ENCODE measurements around the gene DNAH17.

The DNAH17 gene

GRCh38 chr17:78460951-78461798, 116.0 kb downstream of the DNAH17 start:
- no peaks in the 10 kb centered on the region for H3K4me1 ChIP-seq (ENCODE audit: control insufficient read depth in 1 of 2, insufficient read depth in 2 of 2, low read length in 2 of 2)
- no peak overlapping the region for H3K27ac ChIP-seq (ENCODE audit: low read length)

DNA sequence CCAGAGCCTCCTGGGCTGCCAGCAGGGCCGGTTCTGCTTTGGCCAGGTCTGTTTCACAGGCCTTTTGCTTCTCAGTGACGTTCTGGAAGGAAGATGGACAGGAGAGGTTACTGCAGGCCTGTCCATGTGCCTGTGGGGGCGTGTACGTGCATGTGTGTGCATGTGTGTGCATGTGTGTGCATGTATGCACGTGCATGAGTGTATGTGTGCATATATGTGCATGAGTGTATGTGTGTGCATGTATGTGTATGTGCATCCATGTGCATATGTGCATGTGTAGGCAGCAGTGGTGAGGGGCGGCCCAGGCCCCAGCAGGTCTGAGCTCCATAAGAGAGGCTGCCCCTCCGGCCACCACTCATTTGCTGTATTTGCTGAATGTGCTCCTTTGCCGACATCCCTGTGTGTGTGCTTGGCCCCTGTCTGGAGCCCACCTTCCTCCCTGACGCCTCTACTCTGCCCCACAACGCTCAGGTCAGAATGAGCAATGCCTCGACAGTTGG, 117.0 kb downstream of the DNAH17 start:
- Histone ChIP-seq H3K27me3 (ENCODE audit: low read depth, low read length) (no peaks in the 10 kb centered on the region), H3K36me3 (ENCODE audit: control insufficient read depth in 1 of 2, insufficient read depth in 2 of 2, low read length in 2 of 2) (no peaks in the 10 kb centered on the region), H3K4me1 (ENCODE audit: control insufficient read depth in 1 of 2, insufficient read depth in 2 of 2, low read length in 2 of 2) (no peaks in the 10 kb centered on the region), H3K27ac (ENCODE audit: low read length) (no peak overlapping the region), H3K4me3 (ENCODE audit: low read depth in 1 of 2, low read length in 2 of 2) (no peak overlapping the region), H3K9me3 (ENCODE audit: control insufficient read depth in 1 of 2, low read length in 2 of 2) (no peaks in the 10 kb centered on the region)

More at GRCh38 chr17:78460951-78461798, 116.0 kb downstream of the DNAH17 start:
- H3K27me3 ChIP-seq (ENCODE audit: low read depth, low read length): no peaks in the 10 kb centered on the region
- H3K9me3 ChIP-seq (ENCODE audit: control insufficient read depth in 1 of 2, low read length in 2 of 2): no peaks in the 10 kb centered on the region
- no peaks in the 10 kb centered on the region for H3K36me3 ChIP-seq (ENCODE audit: control insufficient read depth in 1 of 2, insufficient read depth in 2 of 2, low read length in 2 of 2)
- H3K4me3 ChIP-seq (ENCODE audit: low read depth in 1 of 2, low read length in 2 of 2): no peak overlapping the region

GRCh38 chr17:78459696-78460095, 117.5 kb downstream of the DNAH17 start:
- H3K27me3 ChIP-seq (ENCODE audit: low read depth, low read length): no peaks in the 10 kb centered on the region
- no peaks in the 10 kb centered on the region for H3K9me3 ChIP-seq (ENCODE audit: control insufficient read depth in 1 of 2, low read length in 2 of 2)
- no peak overlapping the region for H3K27ac ChIP-seq (ENCODE audit: low read length)
- H3K4me3 ChIP-seq (ENCODE audit: low read depth in 1 of 2, low read length in 2 of 2): no peak overlapping the region
- no peaks in the 10 kb centered on the region for H3K4me1 ChIP-seq (ENCODE audit: control insufficient read depth in 1 of 2, insufficient read depth in 2 of 2, low read length in 2 of 2)
- H3K36me3 ChIP-seq (ENCODE audit: control insufficient read depth in 1 of 2, insufficient read depth in 2 of 2, low read length in 2 of 2): no peaks in the 10 kb centered on the region

GRCh38 chr17:78458736-78459335, 118.4 kb downstream of the DNAH17 start:
- Histone ChIP-seq H3K4me3 (ENCODE audit: low read depth in 1 of 2, low read length in 2 of 2) (no peak overlapping the region), H3K27ac (ENCODE audit: low read length) (no peak overlapping the region), H3K4me1 (ENCODE audit: control insufficient read depth in 1 of 2, insufficient read depth in 2 of 2, low read length in 2 of 2) (no peaks in the 10 kb centered on the region), H3K36me3 (ENCODE audit: control insufficient read depth in 1 of 2, insufficient read depth in 2 of 2, low read length in 2 of 2) (no peaks in the 10 kb centered on the region), H3K27me3 (ENCODE audit: low read depth, low read length) (no peaks in the 10 kb centered on the region), H3K9me3 (ENCODE audit: control insufficient read depth in 1 of 2, low read length in 2 of 2) (no peaks in the 10 kb centered on the region)

DNA sequence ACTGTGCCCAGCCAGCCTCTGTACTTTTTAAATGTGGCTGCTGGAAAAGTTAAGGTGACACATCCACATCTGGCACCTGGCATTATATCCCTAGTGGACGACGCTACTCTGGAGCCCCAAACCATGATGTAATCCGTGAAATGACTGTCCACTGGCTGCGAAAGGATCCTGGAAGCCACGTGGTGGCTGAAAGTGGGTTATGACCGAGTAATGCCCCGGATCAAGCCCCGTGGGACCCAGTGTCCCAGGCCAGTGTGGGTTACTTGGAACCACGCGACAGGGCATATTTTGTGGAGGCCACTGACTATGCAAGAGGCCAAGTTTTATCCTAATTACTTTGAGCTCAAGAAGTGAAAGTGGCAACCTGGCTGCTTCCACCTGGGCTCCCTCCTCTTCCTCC, 119.1 kb downstream of the DNAH17 start:
- H3K27ac ChIP-seq (ENCODE audit: low read length): no peak overlapping the region
- no peaks in the 10 kb centered on the region for H3K4me1 ChIP-seq (ENCODE audit: control insufficient read depth in 1 of 2, insufficient read depth in 2 of 2, low read length in 2 of 2)
- no peaks in the 10 kb centered on the region for H3K9me3 ChIP-seq (ENCODE audit: control insufficient read depth in 1 of 2, low read length in 2 of 2)
- no peaks in the 10 kb centered on the region for H3K27me3 ChIP-seq (ENCODE audit: low read depth, low read length)
- H3K4me3 ChIP-seq (ENCODE audit: low read depth in 1 of 2, low read length in 2 of 2): no peak overlapping the region
- no peaks in the 10 kb centered on the region for H3K36me3 ChIP-seq (ENCODE audit: control insufficient read depth in 1 of 2, insufficient read depth in 2 of 2, low read length in 2 of 2)

GRCh38 chr17:78454346-78454745, 122.8 kb downstream of the DNAH17 start:
- Histone ChIP-seq H3K4me1 (ENCODE audit: control insufficient read depth in 1 of 2, insufficient read depth in 2 of 2, low read length in 2 of 2) (no peaks in the 10 kb centered on the region), H3K27me3 (ENCODE audit: low read depth, low read length) (no peaks in the 10 kb centered on the region), H3K36me3 (ENCODE audit: control insufficient read depth in 1 of 2, insufficient read depth in 2 of 2, low read length in 2 of 2) (no peaks in the 10 kb centered on the region), H3K9me3 (ENCODE audit: control insufficient read depth in 1 of 2, low read length in 2 of 2) (no peaks in the 10 kb centered on the region), H3K4me3 (ENCODE audit: low read depth in 1 of 2, low read length in 2 of 2) (no peak overlapping the region), H3K27ac (ENCODE audit: low read length) (no peak overlapping the region)

DNA sequence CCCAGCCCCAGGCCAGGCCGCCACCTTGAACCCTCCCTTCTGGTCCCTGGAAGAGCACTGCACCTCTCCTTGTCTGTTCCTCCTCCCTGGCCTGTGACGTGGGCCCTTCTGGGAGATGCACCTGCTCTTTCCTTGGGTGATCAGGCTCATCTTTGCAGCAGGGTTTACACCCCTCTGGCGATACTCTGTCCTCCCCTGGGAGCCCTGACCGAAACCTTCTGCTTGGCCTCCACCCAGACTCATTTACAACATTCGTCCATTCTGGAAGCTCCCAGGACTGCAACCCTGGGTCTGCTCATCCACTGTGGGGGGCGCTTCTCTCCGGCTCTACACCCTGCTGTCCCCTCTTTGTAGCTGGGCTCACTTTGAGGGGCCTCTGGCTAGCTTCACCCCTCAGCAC, 125.4 kb downstream of the DNAH17 start:
- Histone ChIP-seq H3K9me3 (ENCODE audit: control insufficient read depth in 1 of 2, low read length in 2 of 2) (no peaks in the 10 kb centered on the region), H3K36me3 (ENCODE audit: control insufficient read depth in 1 of 2, insufficient read depth in 2 of 2, low read length in 2 of 2) (no peaks in the 10 kb centered on the region), H3K27ac (ENCODE audit: low read length) (no peak overlapping the region), H3K27me3 (ENCODE audit: low read depth, low read length) (no peaks in the 10 kb centered on the region), H3K4me3 (ENCODE audit: low read depth in 1 of 2, low read length in 2 of 2) (no peak overlapping the region), H3K4me1 (ENCODE audit: control insufficient read depth in 1 of 2, insufficient read depth in 2 of 2, low read length in 2 of 2) (no peaks in the 10 kb centered on the region)

DNA sequence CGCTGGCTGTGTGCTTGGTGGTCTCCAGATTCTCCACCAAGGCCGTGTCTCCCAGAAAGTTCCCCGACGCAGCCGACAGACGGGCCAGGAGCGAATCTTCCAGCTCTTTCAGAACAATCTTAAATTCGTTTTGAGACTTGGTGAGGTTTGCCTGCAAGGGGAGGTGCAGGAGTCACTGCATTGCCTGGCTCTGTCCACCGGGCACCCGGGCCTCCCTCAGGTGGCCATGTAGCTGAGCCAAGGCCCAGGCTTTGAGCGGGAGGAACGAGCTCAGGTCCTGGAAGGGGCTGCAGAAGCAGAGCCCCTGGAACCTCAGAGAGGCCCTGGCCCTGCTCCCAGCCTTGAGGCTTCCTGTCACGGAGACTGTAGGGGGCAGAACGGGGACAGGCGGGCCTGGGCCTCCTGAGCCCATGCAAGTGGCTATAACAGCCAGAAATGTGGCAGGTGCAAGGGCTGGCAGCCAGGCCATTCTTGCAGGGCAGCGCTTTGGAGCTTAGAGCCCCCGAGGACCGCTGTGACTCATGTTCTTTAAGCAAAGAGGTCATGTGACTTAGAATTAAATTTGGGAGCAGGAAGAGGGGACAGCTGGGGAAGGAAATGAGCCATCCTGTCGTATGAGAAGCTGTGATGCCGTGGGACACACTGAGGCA, 126.4 kb downstream of the DNAH17 start:
- no peak overlapping the region for H3K27ac ChIP-seq (ENCODE audit: low read length)
- H3K27me3 ChIP-seq (ENCODE audit: low read depth, low read length): no peaks in the 10 kb centered on the region

DNA sequence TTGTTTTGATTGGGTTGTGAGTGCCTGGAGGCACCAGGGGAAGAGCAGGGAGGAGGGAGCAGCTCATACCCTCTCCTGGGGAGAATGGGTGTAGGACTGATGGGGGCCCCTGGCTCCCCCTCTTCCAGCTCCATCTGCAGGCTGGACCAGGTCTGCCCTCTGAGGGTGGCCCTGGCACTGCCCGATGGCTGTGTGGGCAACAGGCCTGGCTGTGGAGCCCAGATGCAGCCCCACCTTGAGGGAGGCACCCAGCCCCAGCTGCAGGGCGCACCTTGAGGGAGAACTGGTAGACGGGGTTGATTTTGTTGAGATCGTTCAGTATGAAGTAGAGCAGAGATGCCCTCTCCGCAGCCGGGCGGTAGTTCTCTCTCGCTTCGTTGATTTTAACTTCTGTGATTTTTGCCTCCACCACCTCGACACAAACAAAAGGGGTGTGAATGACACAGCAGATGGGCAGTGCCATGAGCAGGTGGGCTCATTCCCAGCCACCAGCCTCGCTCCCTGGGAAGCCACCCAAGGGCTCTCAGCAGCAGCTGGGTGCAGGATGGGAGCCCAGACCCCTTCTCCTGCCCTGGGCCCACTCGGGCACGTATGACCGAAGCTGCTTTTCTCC, 127.1 kb downstream of the DNAH17 start:
- H3K4me3 ChIP-seq (ENCODE audit: low read depth in 1 of 2, low read length in 2 of 2): no peak overlapping the region
- H3K9me3 ChIP-seq (ENCODE audit: control insufficient read depth in 1 of 2, low read length in 2 of 2): no peaks in the 10 kb centered on the region
- no peak overlapping the region for H3K27ac ChIP-seq (ENCODE audit: low read length)
- no peaks in the 10 kb centered on the region for H3K27me3 ChIP-seq (ENCODE audit: low read depth, low read length)
- H3K36me3 ChIP-seq (ENCODE audit: control insufficient read depth in 1 of 2, insufficient read depth in 2 of 2, low read length in 2 of 2): no peaks in the 10 kb centered on the region
- H3K4me1 ChIP-seq (ENCODE audit: control insufficient read depth in 1 of 2, insufficient read depth in 2 of 2, low read length in 2 of 2): no peaks in the 10 kb centered on the region

More for the DNA sequence above, 126.4 kb downstream of the DNAH17 start:
- Histone ChIP-seq H3K9me3 (ENCODE audit: control insufficient read depth in 1 of 2, low read length in 2 of 2) (no peaks in the 10 kb centered on the region), H3K36me3 (ENCODE audit: control insufficient read depth in 1 of 2, insufficient read depth in 2 of 2, low read length in 2 of 2) (no peaks in the 10 kb centered on the region), H3K4me1 (ENCODE audit: control insufficient read depth in 1 of 2, insufficient read depth in 2 of 2, low read length in 2 of 2) (no peaks in the 10 kb centered on the region), H3K4me3 (ENCODE audit: low read depth in 1 of 2, low read length in 2 of 2) (no peak overlapping the region)

- Histone ChIP-seq H3K27ac (ENCODE audit: low read length) (no peak overlapping the region), H3K4me1 (ENCODE audit: control insufficient read depth in 1 of 2, insufficient read depth in 2 of 2, low read length in 2 of 2) (no peaks in the 10 kb centered on the region), H3K36me3 (ENCODE audit: control insufficient read depth in 1 of 2, insufficient read depth in 2 of 2, low read length in 2 of 2) (no peaks in the 10 kb centered on the region), H3K9me3 (ENCODE audit: control insufficient read depth in 1 of 2, low read length in 2 of 2) (no peaks in the 10 kb centered on the region), H3K4me3 (ENCODE audit: low read depth in 1 of 2, low read length in 2 of 2) (no peak overlapping the region), H3K27me3 (ENCODE audit: low read depth, low read length) (no peaks in the 10 kb centered on the region)
Observed at GRCh38 chr17:78448356-78448993, 128.7 kb downstream of the DNAH17 start.

DNA sequence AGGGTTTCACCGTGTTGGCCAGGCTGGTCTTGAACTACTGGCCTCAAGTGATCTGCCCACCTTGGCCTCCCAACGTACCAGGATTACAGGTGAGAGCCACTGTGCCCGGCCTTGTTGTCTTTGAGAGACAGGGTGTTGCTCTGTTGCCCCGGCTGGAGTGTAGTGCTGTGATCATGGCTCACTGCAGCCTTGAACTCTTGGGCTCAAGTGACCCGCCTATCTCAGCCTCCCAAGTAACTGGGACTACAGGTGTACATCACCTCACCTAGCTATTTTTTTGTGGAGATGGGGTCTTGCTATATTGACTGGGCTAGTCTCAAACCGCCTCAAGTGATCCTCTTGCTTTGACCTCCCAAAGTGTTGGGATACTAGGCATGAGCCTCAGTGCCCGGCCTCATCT, 130.4 kb downstream of the DNAH17 start:
- no peaks in the 10 kb centered on the region for H3K9me3 ChIP-seq (ENCODE audit: control insufficient read depth in 1 of 2, low read length in 2 of 2)
- no peak overlapping the region for H3K4me3 ChIP-seq (ENCODE audit: low read depth in 1 of 2, low read length in 2 of 2)
- H3K36me3 ChIP-seq (ENCODE audit: control insufficient read depth in 1 of 2, insufficient read depth in 2 of 2, low read length in 2 of 2): no peaks in the 10 kb centered on the region
- H3K27me3 ChIP-seq (ENCODE audit: low read depth, low read length): no peaks in the 10 kb centered on the region
- H3K4me1 ChIP-seq (ENCODE audit: control insufficient read depth in 1 of 2, insufficient read depth in 2 of 2, low read length in 2 of 2): no peaks in the 10 kb centered on the region
- no peak overlapping the region for H3K27ac ChIP-seq (ENCODE audit: low read length)
